BE2C (cell line): ENCODE results near the gene GASK1A.

ENCODE experiments used
- DNase-seq: peaks from one replicate; pipeline ENCODE4 v3.0.0-alpha.2; 2020
- H3K27me3 ChIP-seq: fragments of 250-450 bp; sonication (Bioruptor Pico); 2 replicates; pipeline ENCODE4 v1.5.1; 2020; ENCODE audit warnings: mild to moderate bottlenecking
- H3K36me3 ChIP-seq: fragments of 250-450 bp; sonication (Bioruptor Pico); 2 replicates; pipeline ENCODE4 v1.5.1; 2020; ENCODE audit warnings: mild to moderate bottlenecking
- H3K4me1 ChIP-seq: fragments of 250-450 bp; sonication (Bioruptor Pico); 2 replicates; pipeline ENCODE4 v1.5.1; 2020
- H3K4me3 ChIP-seq: 2 replicates; pipeline ENCODE4 v1.5.1; 2011; ENCODE audit warnings: low read depth, low read length
- H3K9me3 ChIP-seq: fragments of 250-450 bp; sonication (Bioruptor Pico); 2 replicates; pipeline ENCODE4 v1.5.1; 2020
- TF ChIP-seq, protein P1 (sequence below): IDR thresholded peaks from 2 replicates; pipeline ENCODE4 v1.5.1; 2012; ENCODE audit warnings: mild to moderate bottlenecking, low read depth, low read length

The GASK1A gene

DNA sequence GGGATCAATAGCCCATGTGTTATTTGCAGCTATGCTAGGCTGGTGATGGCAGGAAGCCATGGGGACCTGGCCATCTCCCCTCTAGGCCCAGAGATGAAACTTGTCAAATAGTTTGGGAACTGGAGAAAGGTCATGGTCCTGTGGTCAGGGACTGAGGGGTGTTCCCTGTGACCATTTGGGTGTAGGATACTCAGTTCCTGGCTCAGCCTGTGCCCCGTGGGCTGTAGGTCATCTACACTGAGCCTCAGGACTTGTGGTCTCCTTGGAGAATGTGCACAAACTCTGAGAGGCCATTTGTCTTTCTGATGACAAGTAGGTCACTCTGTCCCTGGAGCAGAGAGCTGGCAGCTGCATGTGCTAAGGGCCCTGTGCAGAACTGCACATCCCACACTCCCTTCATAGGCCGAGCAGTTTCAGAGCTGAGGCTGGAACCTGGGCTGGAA lies 17.5 kb downstream of the GASK1A start:
- TF ChIP-seq, protein P1, sequence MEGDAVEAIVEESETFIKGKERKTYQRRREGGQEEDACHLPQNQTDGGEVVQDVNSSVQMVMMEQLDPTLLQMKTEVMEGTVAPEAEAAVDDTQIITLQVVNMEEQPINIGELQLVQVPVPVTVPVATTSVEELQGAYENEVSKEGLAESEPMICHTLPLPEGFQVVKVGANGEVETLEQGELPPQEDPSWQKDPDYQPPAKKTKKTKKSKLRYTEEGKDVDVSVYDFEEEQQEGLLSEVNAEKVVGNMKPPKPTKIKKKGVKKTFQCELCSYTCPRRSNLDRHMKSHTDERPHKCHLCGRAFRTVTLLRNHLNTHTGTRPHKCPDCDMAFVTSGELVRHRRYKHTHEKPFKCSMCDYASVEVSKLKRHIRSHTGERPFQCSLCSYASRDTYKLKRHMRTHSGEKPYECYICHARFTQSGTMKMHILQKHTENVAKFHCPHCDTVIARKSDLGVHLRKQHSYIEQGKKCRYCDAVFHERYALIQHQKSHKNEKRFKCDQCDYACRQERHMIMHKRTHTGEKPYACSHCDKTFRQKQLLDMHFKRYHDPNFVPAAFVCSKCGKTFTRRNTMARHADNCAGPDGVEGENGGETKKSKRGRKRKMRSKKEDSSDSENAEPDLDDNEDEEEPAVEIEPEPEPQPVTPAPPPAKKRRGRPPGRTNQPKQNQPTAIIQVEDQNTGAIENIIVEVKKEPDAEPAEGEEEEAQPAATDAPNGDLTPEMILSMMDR, result no peak
- no peak for DNase-seq
- H3K36me3 ChIP-seq, result no peaks in the 10 kb centered on the region
- H3K27me3 ChIP-seq, result no peaks in the 10 kb centered on the region
- H3K4me1 ChIP-seq, result no peaks in the 10 kb centered on the region
- no peak overlapping the region for H3K4me3 ChIP-seq
- H3K9me3 ChIP-seq, result no peaks in the 10 kb centered on the region

DNA sequence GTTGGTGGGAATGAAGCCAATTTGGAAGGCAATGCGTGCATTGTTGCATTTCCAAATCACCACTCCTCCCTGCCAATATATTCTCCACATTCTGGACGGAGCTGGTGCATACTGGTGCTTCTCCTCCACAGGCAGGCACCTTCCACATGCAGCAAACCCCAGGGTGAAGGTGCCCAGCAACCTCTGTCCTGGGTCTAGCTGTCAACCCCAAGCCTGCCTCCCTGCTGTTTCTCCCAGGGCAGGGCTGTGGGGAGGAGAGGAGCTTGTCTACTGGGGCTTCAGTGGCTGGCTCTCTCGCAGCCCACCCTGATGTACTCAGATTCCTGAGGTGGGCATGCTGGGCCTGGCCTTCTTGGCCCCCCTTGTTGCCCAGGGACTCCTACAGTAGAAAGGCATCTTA lies 20.1 kb downstream of the GASK1A start:
- no peak overlapping the region for H3K4me3 ChIP-seq
- DNase-seq, result no peak
- H3K27me3 ChIP-seq, result no peaks in the 10 kb centered on the region
- H3K9me3 ChIP-seq, result no peaks in the 10 kb centered on the region
- TF ChIP-seq, protein P1, result no peak
- no peaks in the 10 kb centered on the region for H3K4me1 ChIP-seq
- no peaks in the 10 kb centered on the region for H3K36me3 ChIP-seq

DNA sequence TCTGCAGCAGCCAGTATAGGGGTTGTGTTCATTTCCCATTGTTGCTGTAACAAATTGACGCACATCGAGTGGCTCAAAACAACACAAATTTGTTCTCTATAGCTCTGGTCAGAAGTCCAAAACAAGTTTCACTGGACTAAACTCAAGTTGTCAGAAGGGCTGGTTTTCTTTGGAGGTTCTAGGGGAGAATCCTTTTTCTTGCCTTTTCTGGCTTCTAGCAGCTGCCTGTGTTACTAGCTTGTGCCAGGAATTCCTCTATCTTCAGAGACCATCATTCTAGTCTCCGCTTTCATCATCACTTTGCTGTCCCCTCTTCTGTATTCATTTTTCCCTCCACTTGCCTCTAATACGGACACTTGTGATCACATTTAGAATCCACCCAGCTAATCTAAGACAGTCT lies 20.5 kb downstream of the GASK1A start:
- no peaks in the 10 kb centered on the region for H3K36me3 ChIP-seq
- H3K9me3 ChIP-seq, result no peaks in the 10 kb centered on the region
- no peaks in the 10 kb centered on the region for H3K27me3 ChIP-seq
- DNase-seq, result no peak
- H3K4me1 ChIP-seq, result no peaks in the 10 kb centered on the region
- TF ChIP-seq, protein P1, result no peak
- no peak overlapping the region for H3K4me3 ChIP-seq

DNA sequence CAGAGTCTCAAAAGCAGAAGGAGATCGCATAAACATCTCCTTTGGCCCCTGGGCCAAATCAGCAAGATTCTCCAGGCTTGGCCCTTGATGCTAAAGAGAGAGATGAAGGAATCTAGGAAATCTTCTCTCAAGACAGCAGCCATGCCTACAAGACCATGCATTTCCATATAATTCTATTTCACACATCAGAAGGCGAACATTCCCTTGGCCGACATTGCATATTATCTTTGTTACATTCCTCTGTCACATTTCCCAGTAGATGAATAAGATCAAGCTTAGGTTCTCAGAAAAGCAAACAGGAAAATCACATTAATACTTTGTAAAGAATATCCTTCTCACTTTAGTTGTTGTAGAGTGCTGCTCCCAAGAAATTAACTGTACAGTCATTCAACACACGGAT lies 21.3 kb downstream of the GASK1A start:
- no peak for DNase-seq
- H3K36me3 ChIP-seq, result no peaks in the 10 kb centered on the region
- H3K27me3 ChIP-seq, result no peaks in the 10 kb centered on the region
- H3K4me1 ChIP-seq, result no peaks in the 10 kb centered on the region
- H3K4me3 ChIP-seq, result no peak overlapping the region
- TF ChIP-seq, protein P1, result no peak
- no peaks in the 10 kb centered on the region for H3K9me3 ChIP-seq

DNA sequence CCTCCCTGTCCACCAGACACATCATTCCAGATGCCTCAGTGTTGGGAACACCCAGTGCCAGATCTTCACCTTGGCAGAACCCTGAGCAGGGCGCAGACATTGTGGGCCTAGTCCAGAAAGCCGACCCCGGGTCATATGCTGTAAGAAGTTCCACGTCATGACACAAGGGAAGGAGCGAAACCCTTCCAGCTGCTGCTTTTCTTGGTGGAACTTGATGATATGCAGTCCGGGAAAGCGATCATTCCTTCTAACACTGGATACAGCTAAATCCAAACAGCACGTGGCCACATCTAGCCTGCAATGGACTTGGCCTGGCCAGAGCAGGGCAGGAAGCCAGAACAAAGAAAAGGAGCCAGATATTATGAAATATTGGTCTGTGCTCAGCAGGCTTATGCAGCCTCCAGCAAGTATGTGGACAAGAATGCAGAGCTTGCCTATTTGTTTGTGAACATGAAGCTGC lies 22.0 kb downstream of the GASK1A start:
- Histone ChIP-seq H3K9me3 (no peaks in the 10 kb centered on the region), H3K4me1 (no peaks in the 10 kb centered on the region), H3K4me3 (no peak overlapping the region), H3K27me3 (no peaks in the 10 kb centered on the region), H3K36me3 (no peaks in the 10 kb centered on the region)
- no peak for DNase-seq
- TF ChIP-seq, protein P1, result no peak

DNA sequence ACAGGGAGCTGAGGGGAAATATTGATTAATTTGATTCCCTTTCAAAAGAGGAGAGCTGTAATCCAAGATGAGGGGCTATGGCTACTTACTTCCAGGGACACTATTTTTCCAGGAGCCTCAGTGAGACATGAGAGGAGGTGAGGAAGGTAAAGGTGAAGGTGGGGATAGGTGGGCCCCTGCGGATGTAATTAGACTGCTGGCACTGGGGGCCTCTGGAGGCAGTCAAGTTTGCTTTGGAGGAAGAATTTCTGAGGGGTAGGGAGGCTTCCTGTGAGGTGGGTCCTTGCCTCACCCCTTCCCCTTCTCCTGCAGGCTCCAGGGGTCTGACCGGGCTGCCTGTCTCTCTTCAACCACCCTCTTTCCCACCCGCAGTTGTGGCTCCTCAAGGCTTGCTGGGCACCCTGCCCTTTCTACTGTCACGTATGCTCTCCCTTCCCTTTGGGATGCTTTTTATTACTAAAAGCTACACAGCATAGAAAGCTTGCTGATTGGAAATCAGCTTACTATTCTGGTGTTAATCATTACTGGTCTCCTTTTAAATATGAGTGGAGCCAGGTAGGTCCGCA lies 22.5 kb downstream of the GASK1A start:
- no peaks in the 10 kb centered on the region for H3K4me1 ChIP-seq
- H3K4me3 ChIP-seq, result no peak overlapping the region
- TF ChIP-seq, protein P1, result no peak
- H3K27me3 ChIP-seq, result no peaks in the 10 kb centered on the region
- H3K36me3 ChIP-seq, result no peaks in the 10 kb centered on the region
- DNase-seq, result no peak
- H3K9me3 ChIP-seq, result no peaks in the 10 kb centered on the region
